OCI-LY1 (cell line): ENCODE data around the gene ARHGEF28.

ENCODE experiments used
- H2AFZ ChIP-seq: fragments of 200-600 bp; sonication (generic), shearing (Covaris generic); 2 replicates; pipeline ENCODE4 v1.6.0; 2014; ENCODE audit warnings: antibody characterized with exemption, mild to moderate bottlenecking, low read length
- H3F3A ChIP-seq: fragments of 200-600 bp; sonication (generic), shearing (Covaris generic); 2 replicates; pipeline ENCODE4 v1.6.0; 2014; ENCODE audit warnings: mild to moderate bottlenecking, antibody characterized with exemption, low read length, moderate library complexity; ENCODE audit not compliant: insufficient read depth
- H3K27ac ChIP-seq: fragments of 200-600 bp; sonication (generic); 2 replicates; pipeline ENCODE4 v1.5.1; 2014; ENCODE audit warnings: low read length, mixed run types, mild to moderate bottlenecking, low read depth; ENCODE audit not compliant: poor library complexity, severe bottlenecking
- H3K27me3 ChIP-seq: fragments of 200-600 bp; sonication (generic); 2 replicates; pipeline ENCODE4 v1.6.0; 2014; ENCODE audit warnings: antibody characterized with exemption, mild to moderate bottlenecking, low read length, moderate library complexity; ENCODE audit not compliant: insufficient read depth
- H3K36me3 ChIP-seq: fragments of 200-600 bp; sonication (generic); 2 replicates; pipeline ENCODE4 v1.6.1; 2014; ENCODE audit warnings: mild to moderate bottlenecking, antibody characterized with exemption, low read length, moderate library complexity, mixed read lengths; ENCODE audit not compliant: insufficient read depth
- H3K4me1 ChIP-seq: fragments of 200-600 bp; sonication (generic); 2 replicates; pipeline ENCODE4 v1.5.1; 2014; ENCODE audit warnings: mild to moderate bottlenecking, low read length, moderate library complexity; ENCODE audit not compliant: insufficient read depth, severe bottlenecking
- H3K4me2 ChIP-seq: fragments of 200-600 bp; sonication (generic), shearing (Covaris generic); 2 replicates; pipeline ENCODE4 v1.6.1; 2014; ENCODE audit warnings: low read length
- H3K4me3 ChIP-seq: fragments of 200-600 bp; sonication (generic); 2 replicates; pipeline ENCODE4 v1.5.1; 2014; ENCODE audit warnings: low read length, low read depth, mild to moderate bottlenecking, mixed read lengths; ENCODE audit not compliant: poor library complexity, severe bottlenecking
- H3K79me2 ChIP-seq: fragments of 200-600 bp; shearing (Covaris generic); 2 replicates; pipeline ENCODE4 v1.6.1; 2016; ENCODE audit warnings: mixed run types, low read length, mixed read lengths; ENCODE audit not compliant: insufficient read depth
- H3K9ac ChIP-seq: fragments of 200-600 bp; sonication (generic), shearing (Covaris generic); 2 replicates; pipeline ENCODE4 v1.6.1; 2014; ENCODE audit warnings: mild to moderate bottlenecking, low read length, mixed read lengths
- H3K9me2 ChIP-seq: fragments of 200-600 bp; sonication (generic), shearing (Covaris generic); 2 replicates; pipeline ENCODE4 v1.6.1; 2014; ENCODE audit warnings: low read depth, mild to moderate bottlenecking, low read length, mixed read lengths
- H3K9me3 ChIP-seq: fragments of 200-600 bp; shearing (Covaris generic); 2 replicates; pipeline ENCODE4 v1.6.1; 2014; ENCODE audit warnings: low read length, mixed read lengths
- H4K20me1 ChIP-seq: fragments of 200-600 bp; sonication (generic), shearing (Covaris generic); 2 replicates; pipeline ENCODE4 v1.6.0; 2016; ENCODE audit warnings: mild to moderate bottlenecking, low read length; ENCODE audit not compliant: insufficient read depth
- EZH2 ChIP-seq: fragments of 200-600 bp; sonication (generic), shearing (Covaris generic); IDR thresholded peaks from 2 replicates; pipeline ENCODE4 v1.8.0; 2017; ENCODE audit warnings: borderline replicate concordance, mixed run types, mild to moderate bottlenecking, antibody characterized with exemption, low read length, moderate library complexity, mixed read lengths
- TF ChIP-seq, protein P1 (sequence below): fragments of 200-600 bp; sonication (generic), shearing (Covaris generic); IDR thresholded peaks from 2 replicates; pipeline ENCODE4 v1.5.1; 2017; ENCODE audit warnings: mild to moderate bottlenecking, antibody characterized with exemption, low read length, moderate library complexity, mixed read lengths

ARHGEF28 gene

DNA sequence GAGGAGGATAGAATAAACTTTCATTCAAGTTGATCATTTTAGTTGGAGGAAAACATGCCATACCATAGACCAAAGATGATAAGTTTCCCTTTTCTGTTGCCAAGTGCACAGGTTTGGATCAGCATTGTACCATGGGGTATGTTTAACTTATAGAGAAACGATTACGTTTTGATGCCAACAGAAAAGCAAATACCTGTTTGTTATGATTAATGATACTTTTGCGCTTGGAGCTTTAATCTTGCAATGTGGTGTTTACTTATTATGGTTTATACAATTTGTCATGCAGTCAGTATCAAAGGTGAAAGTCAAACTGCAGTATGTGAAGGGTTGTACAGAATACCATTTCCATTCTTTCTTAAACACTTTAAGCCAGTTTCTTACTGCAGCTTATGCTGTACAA, 13.2 kb upstream of the ARHGEF28 start:
- no peak overlapping the region for H3K4me3 ChIP-seq
- no peaks in the 10 kb centered on the region for H3K4me1 ChIP-seq
- H2AFZ ChIP-seq: no peak overlapping the region
- TF ChIP-seq, protein P1, sequence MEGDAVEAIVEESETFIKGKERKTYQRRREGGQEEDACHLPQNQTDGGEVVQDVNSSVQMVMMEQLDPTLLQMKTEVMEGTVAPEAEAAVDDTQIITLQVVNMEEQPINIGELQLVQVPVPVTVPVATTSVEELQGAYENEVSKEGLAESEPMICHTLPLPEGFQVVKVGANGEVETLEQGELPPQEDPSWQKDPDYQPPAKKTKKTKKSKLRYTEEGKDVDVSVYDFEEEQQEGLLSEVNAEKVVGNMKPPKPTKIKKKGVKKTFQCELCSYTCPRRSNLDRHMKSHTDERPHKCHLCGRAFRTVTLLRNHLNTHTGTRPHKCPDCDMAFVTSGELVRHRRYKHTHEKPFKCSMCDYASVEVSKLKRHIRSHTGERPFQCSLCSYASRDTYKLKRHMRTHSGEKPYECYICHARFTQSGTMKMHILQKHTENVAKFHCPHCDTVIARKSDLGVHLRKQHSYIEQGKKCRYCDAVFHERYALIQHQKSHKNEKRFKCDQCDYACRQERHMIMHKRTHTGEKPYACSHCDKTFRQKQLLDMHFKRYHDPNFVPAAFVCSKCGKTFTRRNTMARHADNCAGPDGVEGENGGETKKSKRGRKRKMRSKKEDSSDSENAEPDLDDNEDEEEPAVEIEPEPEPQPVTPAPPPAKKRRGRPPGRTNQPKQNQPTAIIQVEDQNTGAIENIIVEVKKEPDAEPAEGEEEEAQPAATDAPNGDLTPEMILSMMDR: no peak
- TF ChIP-seq EZH2: no peak
- no peaks in the 10 kb centered on the region for H3K36me3 ChIP-seq
- no peaks in the 10 kb centered on the region for H3K27me3 ChIP-seq
- no peaks in the 10 kb centered on the region for H3F3A ChIP-seq
- no peak overlapping the region for H3K4me2 ChIP-seq
- no peak overlapping the region for H3K27ac ChIP-seq
- H3K9me2 ChIP-seq: no peaks in the 10 kb centered on the region
- no peak overlapping the region for H3K9ac ChIP-seq
- no peaks in the 10 kb centered on the region for H3K9me3 ChIP-seq
- H3K79me2 ChIP-seq: no peaks in the 10 kb centered on the region
- H4K20me1 ChIP-seq: no peaks in the 10 kb centered on the region

DNA sequence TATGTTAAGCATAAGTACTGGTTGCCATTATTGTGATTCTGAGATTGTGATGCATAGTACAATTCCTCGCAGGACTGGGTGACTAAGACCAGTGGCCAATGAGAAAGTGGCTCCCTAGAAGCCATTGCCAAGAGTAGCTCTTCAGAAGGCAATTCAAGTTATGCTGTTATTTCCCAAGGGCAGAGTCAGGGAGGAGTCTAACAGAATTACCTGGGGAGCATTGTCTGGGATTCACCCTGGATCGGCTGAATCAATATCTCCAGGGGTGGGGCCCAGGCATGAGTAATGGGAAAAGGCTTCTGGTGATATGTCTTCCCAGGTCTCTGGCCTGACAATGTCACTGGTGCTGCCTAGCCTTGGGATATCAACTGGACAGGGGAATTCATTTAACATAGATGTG, 10.9 kb upstream of the ARHGEF28 start:
- H3K79me2 ChIP-seq: no peaks in the 10 kb centered on the region
- no peaks in the 10 kb centered on the region for H3K9me2 ChIP-seq
- no peaks in the 10 kb centered on the region for H4K20me1 ChIP-seq
- no peaks in the 10 kb centered on the region for H3F3A ChIP-seq
- H2AFZ ChIP-seq: no peak overlapping the region
- H3K36me3 ChIP-seq: no peaks in the 10 kb centered on the region
- no peaks in the 10 kb centered on the region for H3K9me3 ChIP-seq
- no peak overlapping the region for H3K27ac ChIP-seq
- no peak overlapping the region for H3K4me3 ChIP-seq
- H3K9ac ChIP-seq: no peak overlapping the region
- no peaks in the 10 kb centered on the region for H3K27me3 ChIP-seq
- TF ChIP-seq, protein P1: no peak
- no peak for TF ChIP-seq EZH2
- H3K4me1 ChIP-seq: no peaks in the 10 kb centered on the region
- no peak overlapping the region for H3K4me2 ChIP-seq

DNA sequence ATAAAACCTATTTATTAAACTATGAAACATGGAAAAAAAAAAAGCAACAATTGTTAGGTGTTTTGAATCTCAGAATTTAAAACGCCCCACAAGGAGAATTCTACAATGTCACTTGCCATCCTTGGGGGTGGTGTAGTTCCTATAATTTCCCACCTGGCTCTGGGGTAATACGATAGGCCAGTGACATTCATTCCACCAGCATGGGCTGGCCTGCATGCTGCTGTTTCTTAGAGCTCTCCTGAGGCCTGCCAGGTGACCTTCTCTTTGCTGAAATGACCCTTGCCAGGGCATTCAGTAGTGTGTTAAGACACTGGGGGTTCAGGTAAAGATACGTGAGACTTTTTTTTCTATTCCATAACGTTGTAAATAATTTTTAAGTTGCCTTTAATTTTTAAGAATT, 10.0 kb upstream of the ARHGEF28 start:
- Histone ChIP-seq H3K36me3 (no peaks in the 10 kb centered on the region), H3K27me3 (no peaks in the 10 kb centered on the region), H3K4me3 (no peak overlapping the region), H3K4me2 (no peak overlapping the region), H3F3A (no peaks in the 10 kb centered on the region), H3K9me3 (no peaks in the 10 kb centered on the region), H3K27ac (no peak overlapping the region), H4K20me1 (no peaks in the 10 kb centered on the region), H3K9ac (no peak overlapping the region), H2AFZ (no peak overlapping the region), H3K9me2 (no peaks in the 10 kb centered on the region), H3K79me2 (no peaks in the 10 kb centered on the region), H3K4me1 (no peaks in the 10 kb centered on the region)
- TF ChIP-seq EZH2: no peak

DNA sequence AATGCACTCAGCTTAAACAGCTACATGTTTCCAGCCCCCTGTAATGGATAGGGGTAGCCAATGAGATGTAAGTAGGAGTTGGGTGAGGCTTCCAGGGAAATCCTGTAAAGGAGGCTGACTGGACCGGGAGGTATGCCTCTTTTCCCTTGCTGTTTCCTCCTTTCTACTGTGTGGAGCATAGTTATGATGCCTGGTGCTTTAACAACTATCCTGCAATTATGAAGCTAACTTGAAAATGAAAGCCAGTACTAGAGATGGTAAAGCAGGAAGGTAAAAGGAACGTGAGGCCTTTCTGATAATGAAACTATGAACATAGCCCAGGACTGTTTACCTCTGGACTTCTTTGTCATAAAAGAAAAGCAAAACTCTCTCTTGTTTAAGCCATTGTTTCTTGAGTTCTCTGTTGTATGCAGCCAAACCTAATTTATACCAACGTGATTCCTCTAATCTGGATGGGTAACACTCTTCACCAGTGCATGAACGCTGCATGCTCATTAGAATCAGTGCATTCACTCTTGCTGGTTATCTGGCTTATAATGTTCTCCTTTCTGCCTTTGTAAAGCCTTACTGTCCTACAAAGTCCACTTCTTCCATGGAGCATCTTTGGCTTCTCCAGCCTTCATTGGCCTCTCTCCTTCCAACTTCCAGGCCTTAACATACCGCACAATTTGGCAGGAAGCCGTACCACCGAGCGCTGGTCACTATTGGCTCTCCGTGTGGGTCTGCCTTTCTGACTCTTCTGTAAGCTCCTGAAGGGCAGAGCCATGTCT, 8.3 kb upstream of the ARHGEF28 start:
- no peak overlapping the region for H3K4me3 ChIP-seq
- H2AFZ ChIP-seq: no peak overlapping the region

More for the DNA sequence above, 8.3 kb upstream of the ARHGEF28 start:
- Histone ChIP-seq H3F3A (no peaks in the 10 kb centered on the region), H3K27ac (no peak overlapping the region), H3K9me2 (no peaks in the 10 kb centered on the region), H3K79me2 (no peaks in the 10 kb centered on the region), H3K9ac (no peak overlapping the region), H3K27me3 (no peaks in the 10 kb centered on the region), H3K9me3 (no peaks in the 10 kb centered on the region), H3K4me1 (no peaks in the 10 kb centered on the region), H3K4me2 (no peak overlapping the region), H3K36me3 (no peaks in the 10 kb centered on the region), H4K20me1 (no peaks in the 10 kb centered on the region)
- TF ChIP-seq, protein P1: no peak
- TF ChIP-seq EZH2: no peak
